HG03103 (cell line): Measurements from ENCODE around the gene IGSF8.

Experiments
- ATAC-seq: cut with Tn5 transposase; IDR thresholded peaks from one replicate; pipeline ENCODE4 v1.9.1; 2021; ENCODE audit warnings: low read depth; ENCODE audit not compliant: unreplicated experiment

Gene IGSF8

DNA sequence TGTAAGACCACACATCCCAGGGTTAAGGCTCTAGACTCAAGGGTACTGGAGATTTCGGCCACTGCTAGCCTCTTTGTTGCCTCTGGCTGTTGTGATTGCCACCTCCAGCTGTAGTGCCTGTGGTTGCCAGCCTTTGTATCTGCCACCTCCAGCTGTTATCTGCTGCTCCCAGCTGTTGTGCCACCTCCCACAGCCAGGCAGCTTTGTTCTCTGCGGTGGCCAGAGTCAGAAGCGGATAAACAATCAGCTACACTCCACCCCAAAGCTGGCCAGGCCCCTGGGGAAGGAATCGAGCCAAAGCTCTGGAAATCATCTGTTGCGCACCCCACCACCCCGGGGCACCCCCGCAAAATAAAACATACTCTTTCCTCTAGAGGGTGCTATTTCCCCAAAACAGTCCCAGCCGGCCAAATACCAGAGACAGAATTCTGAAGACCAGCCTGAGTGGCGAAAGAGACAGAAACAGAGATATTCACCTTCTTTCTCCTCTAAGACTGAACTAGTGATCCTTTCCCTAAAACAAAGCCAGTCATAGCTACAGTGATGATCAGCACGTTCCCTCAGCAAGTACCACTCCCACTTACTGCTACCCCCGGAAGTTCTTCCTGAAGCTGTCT, 51.8 kb downstream of the IGSF8 start:
- no peak for ATAC-seq

- no peak for ATAC-seq
Measured at GRCh38 chr1:160045653-160046052, 52.8 kb downstream of the IGSF8 start.

DNA sequence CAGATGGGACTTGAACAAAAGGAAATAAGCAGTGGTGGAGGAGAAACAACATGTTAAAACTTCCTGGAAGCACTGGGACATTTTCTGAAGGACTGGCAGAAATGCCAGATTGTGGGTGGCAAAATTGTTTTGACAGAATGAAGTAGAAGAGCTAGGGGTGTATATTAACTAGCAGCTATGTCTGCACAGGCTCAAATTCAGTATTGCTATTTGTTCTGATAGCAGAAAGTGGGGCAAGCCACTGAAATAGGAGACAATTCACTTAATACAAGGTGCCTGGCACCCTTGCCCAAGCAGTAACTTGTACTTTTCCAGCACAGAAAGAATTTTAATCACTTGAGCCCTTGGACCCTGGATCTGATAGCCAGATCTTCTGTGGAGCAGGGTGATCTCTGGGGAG, 54.9 kb downstream of the IGSF8 start:
- ATAC-seq = no peak
